GM12864 (cell line): Measurements from ENCODE around the gene ID2.

ENCODE experiments used
- DNase-seq: peaks from one replicate; pipeline ENCODE4 v3.0.0-alpha.2; 2011; ENCODE audit warnings: low read depth
- H3K4me3 ChIP-seq: 2 replicates; pipeline ENCODE4 v1.5.1; 2011; ENCODE audit warnings: mild to moderate bottlenecking, low read depth, low read length, control low read depth
- TF ChIP-seq, protein P1 (sequence below): IDR thresholded peaks from 2 replicates; pipeline ENCODE4 v1.5.1; 2011; ENCODE audit warnings: low read depth, mild to moderate bottlenecking, moderate library complexity, low read length, control low read depth, inconsistent platforms; ENCODE audit errors: missing control alignments

Gene ID2

DNA sequence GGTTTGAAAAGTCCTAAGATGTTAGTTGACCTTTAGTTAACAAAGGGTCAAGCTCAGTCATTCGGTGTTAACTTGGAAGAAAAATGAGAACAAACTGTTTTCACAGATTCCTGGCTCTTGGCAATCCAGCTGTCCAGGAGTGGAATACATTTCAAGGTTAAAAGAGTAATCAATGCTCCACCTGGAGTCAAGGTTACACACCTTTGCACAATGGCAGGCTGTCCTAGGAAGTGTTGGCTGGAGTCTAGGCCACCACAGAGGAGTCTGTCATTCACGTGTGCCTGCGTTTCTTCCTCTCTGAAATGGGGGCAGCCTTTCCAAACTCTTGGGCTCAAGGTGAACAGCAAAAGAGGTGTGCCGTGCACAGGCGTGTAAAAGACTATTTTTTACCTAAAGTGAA lies 6.3 kb upstream of the ID2 start:
- DNase-seq, result no peak
- TF ChIP-seq, protein P1, sequence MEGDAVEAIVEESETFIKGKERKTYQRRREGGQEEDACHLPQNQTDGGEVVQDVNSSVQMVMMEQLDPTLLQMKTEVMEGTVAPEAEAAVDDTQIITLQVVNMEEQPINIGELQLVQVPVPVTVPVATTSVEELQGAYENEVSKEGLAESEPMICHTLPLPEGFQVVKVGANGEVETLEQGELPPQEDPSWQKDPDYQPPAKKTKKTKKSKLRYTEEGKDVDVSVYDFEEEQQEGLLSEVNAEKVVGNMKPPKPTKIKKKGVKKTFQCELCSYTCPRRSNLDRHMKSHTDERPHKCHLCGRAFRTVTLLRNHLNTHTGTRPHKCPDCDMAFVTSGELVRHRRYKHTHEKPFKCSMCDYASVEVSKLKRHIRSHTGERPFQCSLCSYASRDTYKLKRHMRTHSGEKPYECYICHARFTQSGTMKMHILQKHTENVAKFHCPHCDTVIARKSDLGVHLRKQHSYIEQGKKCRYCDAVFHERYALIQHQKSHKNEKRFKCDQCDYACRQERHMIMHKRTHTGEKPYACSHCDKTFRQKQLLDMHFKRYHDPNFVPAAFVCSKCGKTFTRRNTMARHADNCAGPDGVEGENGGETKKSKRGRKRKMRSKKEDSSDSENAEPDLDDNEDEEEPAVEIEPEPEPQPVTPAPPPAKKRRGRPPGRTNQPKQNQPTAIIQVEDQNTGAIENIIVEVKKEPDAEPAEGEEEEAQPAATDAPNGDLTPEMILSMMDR, result no peak
- H3K4me3 ChIP-seq, result no peak overlapping the region

DNA sequence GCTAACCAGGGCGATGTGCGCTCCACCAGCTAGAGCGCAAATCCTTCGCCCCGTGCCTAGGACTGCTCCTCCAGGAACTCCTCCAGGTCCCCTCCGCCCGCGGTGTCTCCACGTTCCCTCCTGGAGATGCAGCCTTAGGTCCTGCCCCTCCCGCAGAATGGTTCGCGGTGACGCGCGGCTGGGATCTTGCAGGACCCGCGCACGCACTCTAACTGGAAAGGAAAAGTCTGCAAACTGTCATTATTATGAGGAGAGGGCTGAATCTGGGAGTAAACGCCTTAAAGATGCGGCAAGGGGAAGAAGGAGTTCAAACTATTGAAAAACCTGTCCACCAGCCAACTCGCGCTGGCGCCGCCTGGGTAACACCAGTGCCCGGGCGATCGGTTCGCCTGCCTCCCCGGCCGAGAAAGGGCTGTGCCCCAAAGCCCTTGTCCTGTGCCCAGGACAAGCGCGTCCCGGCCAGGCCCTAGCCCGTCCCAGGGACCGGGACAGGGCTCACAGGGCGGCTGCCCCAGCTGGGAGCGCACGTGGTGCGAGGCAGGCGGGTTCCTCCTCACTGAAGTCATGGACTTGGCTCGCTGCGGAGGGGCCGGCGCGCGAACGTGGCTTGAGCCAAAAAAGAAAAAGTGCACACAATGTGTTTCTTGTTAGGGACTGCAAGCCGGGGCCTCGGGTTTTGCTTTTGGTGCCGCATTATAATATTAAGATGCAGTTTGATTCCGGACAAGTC lies 5.5 kb upstream of the ID2 start:
- TF ChIP-seq, protein P1, result no peak
- no peak overlapping the region for H3K4me3 ChIP-seq
- DNase-seq, result no peak

DNA sequence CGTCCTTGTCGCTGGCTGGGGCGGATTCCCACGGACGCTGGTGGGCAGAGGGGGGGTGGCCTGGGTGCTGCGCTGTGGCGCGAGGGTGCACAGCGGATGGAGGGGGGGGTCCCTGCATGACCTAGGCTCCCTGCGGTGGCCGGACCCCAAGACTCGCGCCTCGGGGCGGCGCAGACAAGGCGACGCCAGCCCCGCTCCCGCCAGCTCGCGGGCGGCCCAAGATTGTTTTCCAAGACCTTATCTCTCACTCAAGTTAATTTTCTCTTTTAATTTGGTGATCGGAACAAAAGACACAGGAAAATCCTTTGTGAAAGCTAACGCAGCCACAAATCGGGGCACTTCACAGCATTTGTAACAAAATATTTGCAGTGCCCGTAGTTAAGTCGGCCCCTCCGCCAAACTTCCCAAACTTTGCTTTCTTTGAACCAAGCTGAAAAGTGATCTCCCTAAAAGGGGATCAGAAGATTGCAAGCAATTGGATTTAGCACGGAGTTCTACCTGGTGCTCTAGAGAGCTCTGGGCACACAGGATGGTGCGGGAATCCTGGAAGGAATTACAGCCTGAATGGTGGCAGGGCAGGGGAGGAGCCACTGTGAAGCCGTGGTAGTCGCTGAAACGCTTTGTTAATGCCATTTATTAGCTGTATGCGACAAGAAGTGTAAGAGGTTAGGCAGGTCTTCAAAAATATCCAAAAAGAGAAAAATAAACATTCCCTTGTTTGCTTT lies 4.8 kb upstream of the ID2 start:
- H3K4me3 ChIP-seq, result no peak overlapping the region
- TF ChIP-seq, protein P1, result no peak
- no peak for DNase-seq

DNA sequence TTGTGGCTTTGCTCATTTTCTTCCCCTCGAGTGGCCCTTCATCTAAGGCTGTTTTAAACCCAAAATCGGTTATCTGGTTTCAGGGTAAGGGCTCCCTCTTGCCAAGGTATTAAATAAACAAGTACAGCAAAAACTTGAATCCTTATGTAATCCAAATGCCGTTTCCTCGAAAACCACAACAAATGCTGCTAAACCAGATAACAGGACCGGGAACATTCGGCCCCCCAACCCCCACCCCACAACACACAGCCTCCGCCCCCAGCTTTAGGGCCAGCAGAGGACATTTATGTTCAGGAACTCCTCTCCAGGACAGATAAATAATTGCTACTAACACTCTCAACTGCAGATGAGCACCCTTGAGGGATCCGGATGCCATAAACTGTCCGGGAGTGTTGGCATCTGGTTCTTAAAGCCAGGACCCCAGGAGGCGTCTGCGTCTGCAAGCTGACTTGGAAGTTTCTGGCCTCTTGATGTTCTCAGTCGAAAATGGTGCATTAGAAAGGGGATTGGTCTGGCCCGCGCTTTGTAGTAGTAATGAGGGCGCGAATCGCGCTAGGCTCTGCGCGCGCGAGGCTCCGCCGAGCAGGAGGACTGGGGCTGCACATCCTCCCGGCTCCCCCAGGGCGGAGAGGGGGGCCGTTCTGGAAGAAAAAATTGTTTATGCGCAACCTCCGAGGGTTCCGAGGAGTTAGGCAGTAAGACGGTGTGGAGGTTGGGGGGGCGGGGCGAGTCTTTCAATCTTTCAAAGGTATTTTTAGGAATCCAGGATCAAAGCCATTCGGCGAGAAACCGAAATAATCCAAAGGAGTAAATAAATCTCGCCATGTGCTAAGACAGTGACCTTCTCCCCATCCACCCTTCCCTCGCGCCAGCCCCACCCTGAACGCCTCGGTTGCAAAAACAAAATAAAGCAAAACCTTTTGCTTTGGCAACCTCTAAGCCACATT lies 3.9 kb upstream of the ID2 start:
- peak overlapping the region; percentile 36 for H3K4me3 ChIP-seq
- no peak for DNase-seq
- TF ChIP-seq, protein P1, result no peak

DNA sequence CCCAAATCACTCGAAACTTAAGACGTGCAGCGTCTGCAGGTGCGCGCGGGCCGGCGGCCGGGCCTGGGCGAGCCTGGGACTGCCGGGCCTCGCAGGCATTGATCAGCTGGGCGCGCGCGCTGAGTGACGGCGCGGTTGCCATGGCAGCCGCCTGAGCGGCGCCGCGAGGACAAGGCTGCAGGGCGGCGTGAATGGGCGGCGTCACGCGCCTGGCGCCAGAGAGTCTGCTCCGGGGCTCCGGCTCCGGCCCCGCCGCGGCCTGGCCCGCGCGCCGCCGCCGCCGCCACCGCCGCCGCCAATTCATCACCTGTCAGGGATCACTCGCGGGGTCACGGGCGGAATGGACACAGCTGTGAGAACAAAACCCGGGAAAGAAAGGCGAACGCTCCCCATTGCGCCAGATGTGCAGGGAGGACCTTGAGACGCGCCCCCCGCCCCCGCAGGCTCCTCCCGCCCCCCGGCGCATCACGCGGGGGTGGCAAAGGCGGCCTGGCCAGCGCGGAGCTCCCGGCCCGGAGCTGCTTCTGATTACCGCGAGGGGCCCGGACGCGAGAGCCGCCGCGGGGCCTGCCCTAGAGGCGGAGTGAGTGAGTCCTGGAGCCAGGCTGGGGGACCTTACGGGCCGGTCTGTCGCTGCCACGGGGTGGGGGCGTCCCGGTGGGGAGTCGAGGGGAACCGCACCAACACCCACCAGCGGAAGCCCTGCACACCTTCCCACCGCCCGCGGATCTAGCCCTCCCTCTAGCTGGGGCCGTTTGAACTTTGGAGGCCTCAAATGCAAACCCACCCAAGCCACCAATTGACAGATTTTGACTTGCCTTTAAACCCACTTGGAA lies 2.9 kb upstream of the ID2 start:
- peak; percentile 62 for DNase-seq
- TF ChIP-seq, protein P1, result no peak
- peak overlapping the region; percentile 47 for H3K4me3 ChIP-seq

DNA sequence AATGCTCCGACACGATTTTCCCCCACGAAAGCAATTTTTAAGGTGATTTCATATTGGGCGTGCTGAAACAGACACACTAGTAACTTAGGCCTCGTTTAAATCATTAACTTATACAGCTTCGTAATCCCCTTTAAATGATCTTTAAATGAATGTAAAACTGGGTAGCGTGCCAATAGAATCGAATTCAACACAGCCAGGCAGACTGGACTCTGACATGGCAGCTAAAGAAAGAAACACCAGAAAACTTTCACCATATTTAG lies 2.4 kb upstream of the ID2 start:
- TF ChIP-seq, protein P1, result no peak
- H3K4me3 ChIP-seq, result peak overlapping the region; percentile 47; the same call in 1 of the 2 replicates
- no peak for DNase-seq
